ENCODE results near the gene ALK. TPM values are rescaled to one million over a fixed set of nuclear protein-coding genes. Genes with fewer than 3 reads are reported as not detected.

ALK gene
- total RNA-seq, 1 donor, result under 0.01 TPM

DNA sequence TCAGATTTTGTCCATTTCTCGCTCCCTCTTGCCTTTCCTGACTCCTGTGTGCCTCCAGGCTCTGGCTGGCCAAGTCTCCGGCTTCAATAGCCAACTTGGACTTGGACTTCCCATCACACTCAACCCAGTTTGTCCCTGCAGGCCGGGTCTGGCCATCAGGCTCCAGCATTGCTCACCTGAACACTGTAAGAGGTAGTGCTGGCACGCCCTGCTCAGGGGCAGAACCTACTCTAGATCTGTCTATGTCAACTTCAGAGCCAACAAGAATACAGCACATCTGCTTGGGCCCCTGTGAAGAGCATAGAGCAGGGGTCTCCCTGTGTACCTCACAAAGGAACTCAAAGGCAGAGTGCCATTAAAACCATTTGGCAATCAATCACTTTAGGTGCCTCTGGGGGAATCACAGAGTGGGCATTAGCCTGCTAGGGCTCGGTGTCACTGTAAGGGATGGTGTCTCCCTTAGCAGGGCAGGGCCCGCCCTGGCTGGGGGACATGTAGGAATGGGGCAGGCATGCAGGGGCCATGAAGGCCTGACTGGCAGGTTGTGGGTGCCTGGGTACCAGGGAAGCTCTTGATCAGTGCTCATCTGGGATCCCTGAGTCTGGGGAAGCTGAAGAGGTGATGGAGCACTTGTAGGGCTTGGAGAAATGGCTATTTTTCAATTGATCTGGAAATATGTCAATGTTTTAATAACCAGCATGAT lies 480.3 kb downstream of the ALK start:
- no peaks in the 10 kb centered on the region for H3K36me3 ChIP-seq (ENCODE audit: insufficient read depth, low read length)
- DNase-seq (ENCODE audit: insufficient read length, low spot score, missing footprints), result no peak
- no peak overlapping the region for H3K4me2 ChIP-seq (ENCODE audit: insufficient read depth, low read length)
- no peaks in the 10 kb centered on the region for H4K20me1 ChIP-seq (ENCODE audit: insufficient read depth, low read length)
- TF ChIP-seq, protein P1, sequence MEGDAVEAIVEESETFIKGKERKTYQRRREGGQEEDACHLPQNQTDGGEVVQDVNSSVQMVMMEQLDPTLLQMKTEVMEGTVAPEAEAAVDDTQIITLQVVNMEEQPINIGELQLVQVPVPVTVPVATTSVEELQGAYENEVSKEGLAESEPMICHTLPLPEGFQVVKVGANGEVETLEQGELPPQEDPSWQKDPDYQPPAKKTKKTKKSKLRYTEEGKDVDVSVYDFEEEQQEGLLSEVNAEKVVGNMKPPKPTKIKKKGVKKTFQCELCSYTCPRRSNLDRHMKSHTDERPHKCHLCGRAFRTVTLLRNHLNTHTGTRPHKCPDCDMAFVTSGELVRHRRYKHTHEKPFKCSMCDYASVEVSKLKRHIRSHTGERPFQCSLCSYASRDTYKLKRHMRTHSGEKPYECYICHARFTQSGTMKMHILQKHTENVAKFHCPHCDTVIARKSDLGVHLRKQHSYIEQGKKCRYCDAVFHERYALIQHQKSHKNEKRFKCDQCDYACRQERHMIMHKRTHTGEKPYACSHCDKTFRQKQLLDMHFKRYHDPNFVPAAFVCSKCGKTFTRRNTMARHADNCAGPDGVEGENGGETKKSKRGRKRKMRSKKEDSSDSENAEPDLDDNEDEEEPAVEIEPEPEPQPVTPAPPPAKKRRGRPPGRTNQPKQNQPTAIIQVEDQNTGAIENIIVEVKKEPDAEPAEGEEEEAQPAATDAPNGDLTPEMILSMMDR (IDR thresholded peaks at IDR 0.05; ENCODE audit: extremely low read depth, low read depth, low read length), result no peak
- H3K27me3 ChIP-seq (ENCODE audit: insufficient read depth, low read length), result no peaks in the 10 kb centered on the region
- no peaks in the 10 kb centered on the region for H3K79me2 ChIP-seq (ENCODE audit: insufficient read depth, low read length)
- H3K27ac ChIP-seq (ENCODE audit: low read depth, low read length), result no peak overlapping the region
- no peak overlapping the region for H2AFZ ChIP-seq (ENCODE audit: low read length)
- no peaks in the 10 kb centered on the region for H3K4me1 ChIP-seq (ENCODE audit: insufficient read depth, low read length)
- H3K4me3 ChIP-seq (ENCODE audit: insufficient read depth, low read length), result no peak overlapping the region
- no peaks in the 10 kb centered on the region for H3K9me3 ChIP-seq (ENCODE audit: low read depth, low read length)

DNA sequence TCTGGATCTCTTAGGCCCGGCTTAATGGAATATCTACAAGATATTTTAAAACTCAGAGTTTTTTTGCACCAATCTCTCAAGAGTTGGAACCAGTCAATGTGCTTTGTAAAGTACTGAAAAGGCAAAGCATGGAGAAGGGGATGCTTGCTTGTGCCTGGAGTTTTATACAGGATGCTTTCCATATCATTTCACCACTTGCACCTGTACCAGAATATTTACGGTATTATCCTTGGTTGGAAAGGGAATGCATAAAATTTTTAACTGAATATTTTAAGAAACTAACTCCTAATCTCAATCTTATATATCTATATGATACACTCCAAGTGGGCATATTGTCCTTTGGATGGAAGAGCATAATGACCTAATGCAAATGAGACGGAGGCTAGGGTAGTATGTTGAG lies 487.5 kb downstream of the ALK start:
- Histone ChIP-seq H3K27ac (ENCODE audit: low read depth, low read length) (no peak overlapping the region), H4K20me1 (ENCODE audit: insufficient read depth, low read length) (no peaks in the 10 kb centered on the region), H3K4me3 (ENCODE audit: insufficient read depth, low read length) (no peak overlapping the region), H3K9me3 (ENCODE audit: low read depth, low read length) (no peaks in the 10 kb centered on the region), H3K4me1 (ENCODE audit: insufficient read depth, low read length) (no peaks in the 10 kb centered on the region), H3K36me3 (ENCODE audit: insufficient read depth, low read length) (no peaks in the 10 kb centered on the region), H3K27me3 (ENCODE audit: insufficient read depth, low read length) (no peaks in the 10 kb centered on the region), H3K79me2 (ENCODE audit: insufficient read depth, low read length) (no peaks in the 10 kb centered on the region), H3K4me2 (ENCODE audit: insufficient read depth, low read length) (no peak overlapping the region), H2AFZ (ENCODE audit: low read length) (no peak overlapping the region)
- DNase-seq (ENCODE audit: insufficient read length, low spot score, missing footprints), result no peak
- TF ChIP-seq, protein P1 (IDR thresholded peaks at IDR 0.05; ENCODE audit: extremely low read depth, low read depth, low read length), result no peak

DNA sequence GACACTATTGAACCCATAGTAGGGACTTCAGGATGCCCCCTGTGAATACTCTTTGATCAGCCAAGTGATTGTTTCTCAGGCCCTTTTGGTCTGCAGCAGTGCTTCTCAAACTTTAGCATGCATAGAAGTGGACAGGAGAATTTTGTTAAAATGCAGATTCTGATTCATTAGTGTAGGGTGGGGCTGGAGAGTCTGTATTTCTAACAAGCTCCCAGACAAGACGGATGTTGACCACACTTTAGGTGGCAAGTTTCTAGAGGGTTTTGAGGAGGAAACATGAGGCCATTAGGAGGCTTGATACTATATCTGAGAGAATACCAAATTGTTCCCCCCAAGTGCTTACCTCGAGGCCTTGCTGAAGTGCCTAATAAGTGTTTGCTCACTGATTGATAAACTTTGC lies 488.3 kb downstream of the ALK start:
- H3K9me3 ChIP-seq (ENCODE audit: low read depth, low read length), result no peaks in the 10 kb centered on the region
- no peaks in the 10 kb centered on the region for H3K79me2 ChIP-seq (ENCODE audit: insufficient read depth, low read length)
- TF ChIP-seq, protein P1 (IDR thresholded peaks at IDR 0.05; ENCODE audit: extremely low read depth, low read depth, low read length), result no peak
- no peak overlapping the region for H2AFZ ChIP-seq (ENCODE audit: low read length)
- H3K27ac ChIP-seq (ENCODE audit: low read depth, low read length), result no peak overlapping the region
- no peaks in the 10 kb centered on the region for H3K36me3 ChIP-seq (ENCODE audit: insufficient read depth, low read length)
- H4K20me1 ChIP-seq (ENCODE audit: insufficient read depth, low read length), result no peaks in the 10 kb centered on the region
- H3K4me3 ChIP-seq (ENCODE audit: insufficient read depth, low read length), result no peak overlapping the region
- H3K4me1 ChIP-seq (ENCODE audit: insufficient read depth, low read length), result no peaks in the 10 kb centered on the region
- H3K27me3 ChIP-seq (ENCODE audit: insufficient read depth, low read length), result no peaks in the 10 kb centered on the region
- DNase-seq (ENCODE audit: insufficient read length, low spot score, missing footprints), result no peak
- H3K4me2 ChIP-seq (ENCODE audit: insufficient read depth, low read length), result no peak overlapping the region

DNA sequence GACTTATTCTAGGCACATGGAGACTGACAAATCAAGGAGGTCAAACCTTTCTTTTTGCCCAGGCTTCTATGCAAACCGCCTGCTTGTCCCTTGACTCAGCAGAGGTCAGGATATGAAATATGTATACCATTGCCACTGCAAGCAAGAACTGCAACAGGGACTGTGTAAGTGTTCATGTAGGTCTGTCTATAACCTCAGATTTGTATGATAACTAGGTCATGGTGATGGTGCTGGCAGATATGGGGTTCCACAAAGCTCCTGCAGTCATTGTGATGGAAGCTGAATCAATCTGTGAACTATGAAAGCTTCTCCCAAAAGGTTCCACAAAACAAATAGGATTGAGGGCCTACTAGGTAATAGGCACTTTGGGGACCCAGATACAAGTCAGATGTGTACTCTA lies 489.9 kb downstream of the ALK start:
- Histone ChIP-seq H3K4me1 (ENCODE audit: insufficient read depth, low read length) (no peaks in the 10 kb centered on the region), H3K9me3 (ENCODE audit: low read depth, low read length) (no peaks in the 10 kb centered on the region), H3K4me3 (ENCODE audit: insufficient read depth, low read length) (no peak overlapping the region), H4K20me1 (ENCODE audit: insufficient read depth, low read length) (no peaks in the 10 kb centered on the region), H3K79me2 (ENCODE audit: insufficient read depth, low read length) (no peaks in the 10 kb centered on the region), H3K4me2 (ENCODE audit: insufficient read depth, low read length) (no peak overlapping the region), H2AFZ (ENCODE audit: low read length) (no peak overlapping the region), H3K36me3 (ENCODE audit: insufficient read depth, low read length) (no peaks in the 10 kb centered on the region), H3K27me3 (ENCODE audit: insufficient read depth, low read length) (no peaks in the 10 kb centered on the region), H3K27ac (ENCODE audit: low read depth, low read length) (no peak overlapping the region)
- TF ChIP-seq, protein P1 (IDR thresholded peaks at IDR 0.05; ENCODE audit: extremely low read depth, low read depth, low read length), result no peak
- no peak for DNase-seq (ENCODE audit: insufficient read length, low spot score, missing footprints)

Measured in osteoblast (primary cell).